Neural progenitor cell (in vitro differentiated cells): ENCODE measurements around the gene OGFOD3.

ENCODE experiments used
- CTCF ChIP-seq: fragments of 200-600 bp; sonication (generic); IDR thresholded peaks from 2 replicates; pipeline ENCODE4 v1.5.1; 2017; ENCODE audit warnings: antibody characterized with exemption, mild to moderate bottlenecking
- EZH2 ChIP-seq: fragments of 200-600 bp; sonication (generic); IDR thresholded peaks from 2 replicates; pipeline ENCODE4 v1.6.1; 2017; ENCODE audit warnings: antibody characterized with exemption, mild to moderate bottlenecking, moderate library complexity
- EZH2phosphoT487 ChIP-seq: fragments of 200-600 bp; sonication (generic); IDR thresholded peaks from 2 replicates; pipeline ENCODE4 v1.6.1; 2017; ENCODE audit warnings: antibody characterized with exemption

DNA sequence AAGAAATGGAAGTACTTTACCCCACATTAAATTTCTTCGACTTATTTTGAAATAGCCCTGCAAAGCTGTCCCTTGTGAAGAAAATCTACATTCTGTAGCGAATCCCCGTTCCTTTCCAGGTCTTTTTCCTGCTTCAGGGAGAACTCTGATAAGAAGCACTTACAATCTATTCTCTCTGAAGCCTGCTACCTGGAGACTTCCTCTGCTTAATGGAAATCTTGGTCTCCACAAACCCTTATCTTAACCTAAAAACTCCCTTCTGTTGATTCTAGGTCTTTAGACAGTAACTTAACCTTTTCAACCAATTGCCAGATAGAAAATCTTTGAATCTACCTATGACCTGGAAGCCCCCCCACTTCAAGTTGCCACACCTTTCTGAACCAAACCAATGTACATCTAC lies 33.8 kb upstream of the OGFOD3 start:
- TF ChIP-seq CTCF (no peak), EZH2 (no peak), EZH2phosphoT487 (no peak)
